Measurements from ENCODE around the gene LAMA4. TPM values are rescaled to one million over a fixed set of nuclear protein-coding genes. Genes with fewer than 3 reads are reported as not detected.

The LAMA4 gene
- total RNA-seq, 2 donors from 2014 or later: 12.4 to 31.8 TPM

- ATAC-seq: no peak
- intact Hi-C loops (cut with DNase I, micrococcal nuclease): no loop called here
- DNase-seq: no peak
These were observed 168.9 kb downstream of the LAMA4 start for GRCh38 chr6:112085286-112086065.

- no peak for ATAC-seq
- no peak for DNase-seq
- intact Hi-C loops (cut with DNase I, micrococcal nuclease): no loop called here
These were observed 172.8 kb downstream of the LAMA4 start for GRCh38 chr6:112081569-112081968.

GRCh38 chr6:112066606-112067005 lies 187.8 kb downstream of the LAMA4 start:
- ATAC-seq: no peak
- no peak for DNase-seq
- intact Hi-C loops (cut with DNase I, micrococcal nuclease): no loop called here

- DNase-seq (no peak), ATAC-seq (no peak)
- intact Hi-C loops (cut with DNase I, micrococcal nuclease): no loop called here
These were observed 188.9 kb downstream of the LAMA4 start for GRCh38 chr6:112065426-112065986.

GRCh38 chr6:112062966-112063365 lies 191.4 kb downstream of the LAMA4 start:
- ATAC-seq (no peak), DNase-seq (no peak)
- intact Hi-C loops (cut with DNase I, micrococcal nuclease): no loop called here

GRCh38 chr6:112061605-112062004 lies 192.8 kb downstream of the LAMA4 start:
- intact Hi-C loops (cut with DNase I, micrococcal nuclease): no loop called here
- ATAC-seq: no peak
- DNase-seq: no peak

Other genes starting within 250 kb of the LAMA4 start
- gene CCN6, start 200.5 kb downstream of the LAMA4 start, total RNA-seq: not detected
- gene TUBE1, start 167.1 kb downstream of the LAMA4 start, total RNA-seq: 1 to 10 TPM; 8.7 to 9.1 TPM
- 1 to 10 TPM in 1 of 2 donors, under 1 TPM in 1; 0.49 to 3.3 TPM for gene FAM229B, start 167.0 kb downstream of the LAMA4 start, total RNA-seq
- gene RFPL4B, start 92.8 kb upstream of the LAMA4 start, total RNA-seq: not detected